GM12878 (cell line): ENCODE results near the gene ADGRD1. TPM values are rescaled to one million over a fixed set of nuclear protein-coding genes. Genes with fewer than 3 reads are reported as not detected.

ENCODE experiments used
- BCL3 ChIP-seq: IDR thresholded peaks from 2 replicates; pipeline ENCODE4 v1.6.1; 2011; ENCODE audit warnings: borderline replicate concordance, low read depth, mild to moderate bottlenecking, moderate library complexity, low read length; ENCODE audit not compliant: insufficient read depth, poor library complexity, severe bottlenecking
- CHD1 ChIP-seq: IDR thresholded peaks from 2 replicates; pipeline ENCODE4 v1.6.1; 2012; ENCODE audit warnings: low read depth, low read length, improper control_type of control experiment
- CHD2 ChIP-seq: IDR thresholded peaks from 2 replicates; pipeline ENCODE4 v1.6.1; 2011; ENCODE audit warnings: low read depth, low read length, improper control_type of control experiment, borderline replicate concordance
- EP300 ChIP-seq, 2 experiments: fragments of 150-350 bp in 1 of 2; IDR thresholded peaks; 2 replicates each; pipeline ENCODE4 v1.6.1; 2011 to 2012; ENCODE audit warnings: low read depth in 2 of 2, low read length in 2 of 2, borderline replicate concordance in 1 of 2, improper control_type of control experiment in 1 of 2, inconsistent platforms in 1 of 2; ENCODE audit not compliant: control insufficient read depth in 1 of 2
- GABPA ChIP-seq: IDR thresholded peaks from 2 replicates; pipeline ENCODE4 v1.6.1; 2014; ENCODE audit warnings: antibody characterized with exemption, low read depth, mild to moderate bottlenecking, inconsistent platforms
- HDGF ChIP-seq: fragments of 450-650 bp; IDR thresholded peaks from 2 replicates; pipeline ENCODE4 v1.6.1; 2016; ENCODE audit warnings: antibody characterized with exemption
- IKZF1 ChIP-seq: fragments of 450-650 bp; conservative IDR thresholded peaks from 2 replicates; pipeline ENCODE4 v1.6.1; 2017; ENCODE audit warnings: antibody characterized with exemption, mild to moderate bottlenecking
- IKZF2 ChIP-seq, 2 experiments: fragments of 450-650 bp; IDR thresholded peaks; 2 replicates each; pipeline ENCODE4 v1.6.1; 2017; ENCODE audit warnings: mild to moderate bottlenecking in 2 of 2, moderate library complexity in 2 of 2
- MAX ChIP-seq: IDR thresholded peaks from 2 replicates; pipeline ENCODE4 v1.6.1; 2012; ENCODE audit warnings: low read depth, low read length, improper control_type of control experiment
- MEF2A ChIP-seq: IDR thresholded peaks from 2 replicates; pipeline ENCODE4 v1.6.1; 2011; ENCODE audit warnings: low read depth, mild to moderate bottlenecking, low read length, moderate library complexity; ENCODE audit not compliant: insufficient read depth
- MTA2 ChIP-seq: fragments of 450-650 bp; IDR thresholded peaks from 2 replicates; pipeline ENCODE4 v1.6.1; 2016; ENCODE audit warnings: low read depth, mild to moderate bottlenecking, moderate library complexity
- NBN ChIP-seq: fragments of 450-650 bp; IDR thresholded peaks from 2 replicates; pipeline ENCODE4 v1.6.1; 2016
- PKNOX1 ChIP-seq: fragments of 450-650 bp; IDR thresholded peaks from 2 replicates; pipeline ENCODE4 v1.6.1; 2016; ENCODE audit warnings: mild to moderate bottlenecking
- POU2F2 ChIP-seq: IDR thresholded peaks from 3 replicates; pipeline ENCODE4 v1.6.1; 2011; ENCODE audit warnings: low read depth, mild to moderate bottlenecking, low read length, borderline replicate concordance
- RELB ChIP-seq: fragments of 450-650 bp; IDR thresholded peaks from 2 replicates; pipeline ENCODE4 v1.6.1; 2017; ENCODE audit warnings: low read depth, mild to moderate bottlenecking, moderate library complexity
- YY1 ChIP-seq: IDR thresholded peaks from 2 replicates; pipeline ENCODE4 v1.6.1; 2011; ENCODE audit warnings: low read depth, mild to moderate bottlenecking, low read length
- ZBED1 ChIP-seq: IDR thresholded peaks from 2 replicates; pipeline ENCODE4 v1.6.1; 2016; ENCODE audit warnings: borderline replicate concordance
- ZNF592 ChIP-seq: fragments of 450-650 bp; IDR thresholded peaks from 2 replicates; pipeline ENCODE4 v1.6.1; 2017; ENCODE audit warnings: mild to moderate bottlenecking, moderate library complexity
- ZSCAN29 ChIP-seq: fragments of 450-650 bp; IDR thresholded peaks from 2 replicates; pipeline ENCODE4 v1.6.1; 2017; ENCODE audit warnings: mild to moderate bottlenecking, moderate library complexity
- polyA plus RNA-seq, 11 experiments: library from polyadenylated mRNA; depleted of rRNA in 4 of 11; unstranded in 6 of 11; stranded (reverse) in 5 of 11; fragments of >200 nt; fragmentation: Nextera tagmentation in 4 of 11; fragmentation: Illumina TruSeq in 1 of 11; extraction: Ambion mirVana in 4 of 11; extraction: Trizol in 1 of 11; gene quantifications; 1 replicate in 1 of 11; 2 replicates in 10 of 11; pipeline versions ENCODE4 v1.2.1 to v1.2.3, GENCODE V29; 2011 to 2016; ENCODE audit warnings: inconsistent platforms in 2 of 11, missing spikeins in 2 of 11, low read depth in 1 of 11
- total RNA-seq, 4 experiments: library from RNA; depleted of rRNA in 3 of 4; stranded (reverse); fragments of >200 nt in 3 of 4; fragmentation: Illumina TruSeq in 1 of 4; extraction: Trizol in 1 of 4; gene quantifications; 2 replicates each; pipeline versions ENCODE4 v1.2.1 to v1.2.3, GENCODE V29; 2013 to 2021

Gene ADGRD1
- total and polyA plus RNA-seq, 10 of the 15 experiments (the other 5 are each of a cell fraction or from before 2014, with no cell fraction given) = 0.15 to 12.7 (median 1.2) TPM

GRCh38 chr12:131091413-131091975, 137.8 kb downstream of the ADGRD1 start (continued):
- TF ChIP-seq ZNF592 (0 out of 2 replicates have a peak, but pooled peaks have one; percentile 7), GABPA (no peak), IKZF2 (IDR thresholded peaks at IDR 0.05) (peak; percentile 86; a peak in 2 of 4 replicates), ZSCAN29 (no peak), CHD1 (no peak), BCL3 (no peak), PKNOX1 (0 out of 2 replicates have a peak, but pooled peaks have one; percentile 4), CHD2 (peak; percentile 78; the same call in 1 of the 2 replicates), EP300 (IDR thresholded peaks at IDR 0.05; ENCODE audit: borderline replicate concordance in 1 of 2, control insufficient read depth in 1 of 2, low read depth in 2 of 2, low read length in 2 of 2) (peak; percentile 93 to 95; a peak in 3 of 4 replicates), IKZF1 (peak; percentile 72), ZBED1 (peak; percentile 35; the same call in 1 of the 2 replicates), MAX (no peak), RELB (peak; percentile 95), MEF2A (0 out of 2 replicates have a peak, but pooled peaks have one; percentile 36), NBN (peak; percentile 54; the same call in 1 of the 2 replicates), HDGF (no peak), POU2F2 (0 out of 3 replicates have a peak, but pooled peaks have one; percentile 50), MTA2 (peak; percentile 86), YY1 (0 out of 2 replicates have a peak, but pooled peaks have one; percentile 18)
- TF ChIP-seq, all 136 proteins: peak for 41
